DND-41 (cell line): Measurements from ENCODE around the gene CCDC178.

Experiments used
- CTCF ChIP-seq: IDR thresholded peaks from 2 replicates; pipeline ENCODE4 v1.5.1; 2012; ENCODE audit warnings: borderline replicate concordance, low read length, moderate library complexity, mild to moderate bottlenecking; ENCODE audit not compliant: poor library complexity, severe bottlenecking; ENCODE audit errors: extremely low read depth
- EZH2 ChIP-seq: IDR thresholded peaks from 3 replicates; pipeline ENCODE4 v1.6.1; 2012; ENCODE audit warnings: borderline replicate concordance, low read depth, mild to moderate bottlenecking, moderate library complexity, low read length, inconsistent platforms; ENCODE audit not compliant: severe bottlenecking

DNA sequence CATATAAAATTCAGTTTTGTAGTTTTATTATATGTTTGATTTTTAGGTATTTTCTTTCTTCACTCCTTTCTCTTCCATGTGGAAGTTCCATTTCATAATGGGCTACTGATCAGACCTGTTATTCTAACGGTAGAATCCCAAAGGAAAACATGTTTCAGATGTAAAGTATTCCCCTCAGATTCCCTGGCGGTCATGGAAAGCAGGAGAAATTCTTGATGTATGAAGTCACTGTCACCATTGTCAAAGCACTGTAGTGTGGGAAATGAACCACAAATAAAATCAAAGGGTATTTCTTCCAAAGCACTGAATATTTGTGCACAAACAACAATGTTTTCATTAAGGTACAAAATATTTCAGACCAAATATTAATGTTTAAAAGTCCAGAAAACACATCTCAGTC lies 430.4 kb downstream of the CCDC178 start:
- TF ChIP-seq CTCF, result no peak
- TF ChIP-seq EZH2, result no peak
